MM.1S (cell line): ENCODE results near the gene RANBP10.

Experiments used
- DNase-seq: peaks from one replicate; pipeline ENCODE4 v3.0.0-alpha.2; 2015
- H2AFZ ChIP-seq: fragments of 300-600 bp; sonication (generic); 2 replicates; pipeline ENCODE4 v1.6.0; 2016; ENCODE audit warnings: antibody characterized with exemption, low read length
- H3F3A ChIP-seq: fragments of 300-600 bp; sonication (generic); 2 replicates; pipeline ENCODE4 v1.6.1; 2016; ENCODE audit warnings: mild to moderate bottlenecking, antibody characterized with exemption, low read length, moderate library complexity, mixed read lengths; ENCODE audit not compliant: insufficient read depth
- H3K27ac ChIP-seq: fragments of 300-600 bp; sonication (generic); 2 replicates; pipeline ENCODE4 v1.5.1; 2016; ENCODE audit warnings: mild to moderate bottlenecking, low read length
- H3K27me3 ChIP-seq: fragments of 300-600 bp; sonication (generic); replicated peaks from 2 replicates; pipeline ENCODE4 v1.6.0; 2016; ENCODE audit warnings: low read length; ENCODE audit not compliant: insufficient read depth
- H3K36me3 ChIP-seq: fragments of 300-600 bp; sonication (generic); replicated peaks from 2 replicates; pipeline ENCODE4 v1.6.1; 2016; ENCODE audit warnings: mild to moderate bottlenecking, low read length, mixed read lengths; ENCODE audit not compliant: insufficient read depth
- H3K4me1 ChIP-seq: fragments of 300-600 bp; sonication (generic); 2 replicates; pipeline ENCODE4 v1.6.1; 2016; ENCODE audit warnings: low read length, mixed read lengths
- H3K4me2 ChIP-seq: fragments of 300-600 bp; sonication (generic); 2 replicates; pipeline ENCODE4 v1.6.0; 2016; ENCODE audit warnings: low read depth, low read length
- H3K4me3 ChIP-seq: fragments of 300-600 bp; sonication (generic); 2 replicates; pipeline ENCODE4 v1.5.1; 2016; ENCODE audit warnings: low read length, mixed read lengths
- H3K79me2 ChIP-seq: fragments of 300-600 bp; sonication (generic); 2 replicates; pipeline ENCODE4 v1.6.1; 2016; ENCODE audit warnings: mixed run types, low read length, mixed read lengths
- H3K9ac ChIP-seq: fragments of 300-600 bp; sonication (generic); 2 replicates; pipeline ENCODE4 v1.6.1; 2016; ENCODE audit warnings: low read length, mixed read lengths
- H3K9me2 ChIP-seq: fragments of 300-600 bp; sonication (generic); replicated peaks from 2 replicates; pipeline ENCODE4 v1.6.1; 2016; ENCODE audit warnings: mild to moderate bottlenecking, low read length, mixed read lengths; ENCODE audit not compliant: insufficient read depth
- H3K9me3 ChIP-seq: fragments of 300-600 bp; sonication (generic); replicated peaks from 2 replicates; pipeline ENCODE4 v1.6.1; 2016; ENCODE audit warnings: mild to moderate bottlenecking, low read length, mixed read lengths; ENCODE audit not compliant: insufficient read depth
- H4K20me1 ChIP-seq: fragments of 300-600 bp; sonication (generic); 2 replicates; pipeline ENCODE4 v1.6.1; 2016; ENCODE audit warnings: mild to moderate bottlenecking, low read length, moderate library complexity, mixed read lengths; ENCODE audit not compliant: insufficient read depth
- EZH2 ChIP-seq: fragments of 300-600 bp; sonication (generic); optimal IDR thresholded peaks from 2 replicates; pipeline ENCODE3; 2017; ENCODE audit warnings: low read depth, mild to moderate bottlenecking, antibody characterized with exemption, low read length, mixed read lengths
- EZH2phosphoT487 ChIP-seq: fragments of 300-600 bp; sonication (generic); IDR thresholded peaks from 2 replicates; pipeline ENCODE4 v1.6.1; 2018; ENCODE audit warnings: antibody characterized with exemption, low read length
- TF ChIP-seq, protein P1 (sequence below): fragments of 300-600 bp; sonication (generic); IDR thresholded peaks from 2 replicates; pipeline ENCODE4 v1.5.1; 2016; ENCODE audit warnings: antibody characterized with exemption, low read length, mixed read lengths

Gene RANBP10

DNA sequence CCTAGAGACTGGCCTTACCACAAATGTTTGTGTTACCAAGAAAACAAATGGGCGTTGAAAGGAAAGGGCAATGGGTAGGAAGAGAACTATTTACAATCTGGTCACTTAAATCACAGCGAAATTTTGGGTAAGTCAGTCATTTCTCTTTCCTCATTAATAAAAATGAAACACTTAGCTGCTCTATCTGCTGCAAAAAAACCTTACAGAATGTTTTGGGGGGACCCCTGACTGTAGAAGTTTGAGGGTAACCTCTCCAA is 39.6 kb upstream of the RANBP10 start:
- Histone ChIP-seq H3K27ac (peak overlapping the region; percentile 78), H3K4me1 (peaks cover 25% of the 10 kb centered on the region), H4K20me1 (no peaks in the 10 kb centered on the region), H3K9me2 (no peaks in the 10 kb centered on the region), H2AFZ (peak overlapping the region; percentile 94), H3K9me3 (no peaks in the 10 kb centered on the region), H3K9ac (peak overlapping the region; percentile 88), H3K27me3 (no peaks in the 10 kb centered on the region), H3F3A (peaks cover 33% of the 10 kb centered on the region), H3K79me2 (peaks cover 79% of the 10 kb centered on the region), H3K36me3 (no peaks in the 10 kb centered on the region), H3K4me3 (peak overlapping the region; percentile 99), H3K4me2 (peak overlapping the region; percentile 99)
- DNase-seq, result no peak
- TF ChIP-seq, protein P1, sequence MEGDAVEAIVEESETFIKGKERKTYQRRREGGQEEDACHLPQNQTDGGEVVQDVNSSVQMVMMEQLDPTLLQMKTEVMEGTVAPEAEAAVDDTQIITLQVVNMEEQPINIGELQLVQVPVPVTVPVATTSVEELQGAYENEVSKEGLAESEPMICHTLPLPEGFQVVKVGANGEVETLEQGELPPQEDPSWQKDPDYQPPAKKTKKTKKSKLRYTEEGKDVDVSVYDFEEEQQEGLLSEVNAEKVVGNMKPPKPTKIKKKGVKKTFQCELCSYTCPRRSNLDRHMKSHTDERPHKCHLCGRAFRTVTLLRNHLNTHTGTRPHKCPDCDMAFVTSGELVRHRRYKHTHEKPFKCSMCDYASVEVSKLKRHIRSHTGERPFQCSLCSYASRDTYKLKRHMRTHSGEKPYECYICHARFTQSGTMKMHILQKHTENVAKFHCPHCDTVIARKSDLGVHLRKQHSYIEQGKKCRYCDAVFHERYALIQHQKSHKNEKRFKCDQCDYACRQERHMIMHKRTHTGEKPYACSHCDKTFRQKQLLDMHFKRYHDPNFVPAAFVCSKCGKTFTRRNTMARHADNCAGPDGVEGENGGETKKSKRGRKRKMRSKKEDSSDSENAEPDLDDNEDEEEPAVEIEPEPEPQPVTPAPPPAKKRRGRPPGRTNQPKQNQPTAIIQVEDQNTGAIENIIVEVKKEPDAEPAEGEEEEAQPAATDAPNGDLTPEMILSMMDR, result no peak
- TF ChIP-seq EZH2phosphoT487, result no peak
- TF ChIP-seq EZH2, result no peak

GRCh38 chr16:67845291-67846062 is 39.1 kb upstream of the RANBP10 start:
- Histone ChIP-seq H3F3A (peaks cover 33% of the 10 kb centered on the region), H3K9ac (peak overlapping the region; percentile 88; the same call in 1 of the 2 replicates), H3K4me2 (peak overlapping the region; percentile 99), H3K4me1 (peaks cover 25% of the 10 kb centered on the region), H2AFZ (peak overlapping the region; percentile 94), H3K9me3 (no peaks in the 10 kb centered on the region), H3K27ac (peak overlapping the region; percentile 78; the same call in 1 of the 2 replicates), H4K20me1 (no peaks in the 10 kb centered on the region), H3K9me2 (no peaks in the 10 kb centered on the region), H3K36me3 (no peaks in the 10 kb centered on the region), H3K79me2 (peaks cover 74% of the 10 kb centered on the region), H3K27me3 (no peaks in the 10 kb centered on the region), H3K4me3 (peak overlapping the region; percentile 99)
- DNase-seq, result no peak
- TF ChIP-seq EZH2 (no peak), EZH2phosphoT487 (no peak)
- TF ChIP-seq, protein P1, result no peak

- H3K36me3 ChIP-seq, result no peaks in the 10 kb centered on the region
- H3K4me3 ChIP-seq, result no peak overlapping the region
- no peaks in the 10 kb centered on the region for H4K20me1 ChIP-seq
- TF ChIP-seq, protein P1, result no peak
- TF ChIP-seq EZH2 (no peak), EZH2phosphoT487 (no peak)
- H3K79me2 ChIP-seq, result peaks cover 64% of the 10 kb centered on the region
- no peak for DNase-seq
- H2AFZ ChIP-seq, result no peak overlapping the region
- H3K9me3 ChIP-seq, result no peaks in the 10 kb centered on the region
- peaks cover 33% of the 10 kb centered on the region for H3F3A ChIP-seq
- 0 out of 2 replicates have a peak overlapping the region, but pooled peaks have one; percentile 97 for H3K4me2 ChIP-seq
- no peak overlapping the region for H3K9ac ChIP-seq
- no peaks in the 10 kb centered on the region for H3K27me3 ChIP-seq
- no peaks in the 10 kb centered on the region for H3K9me2 ChIP-seq
- H3K4me1 ChIP-seq, result peaks cover 25% of the 10 kb centered on the region
- no peak overlapping the region for H3K27ac ChIP-seq
These were observed 38.1 kb upstream of the RANBP10 start for GRCh38 chr16:67844497-67844896.
